HG03060 (cell line): Measurements from ENCODE around the gene CBLB.

Source experiments
- ATAC-seq: cut with Tn5 transposase; IDR thresholded peaks from one replicate; pipeline ENCODE4 v1.9.1; 2021; ENCODE audit warnings: low read depth, moderate number of reproducible peaks; ENCODE audit not compliant: unreplicated experiment

Gene CBLB

GRCh38 chr3:105719791-105720190, 149.0 kb downstream of the CBLB start:
- no peak for ATAC-seq

GRCh38 chr3:105715372-105715771, 153.4 kb downstream of the CBLB start:
- no peak for ATAC-seq

- ATAC-seq, result no peak
Observed at GRCh38 chr3:105714453-105714852, 154.4 kb downstream of the CBLB start.

- ATAC-seq, result no peak
Observed at GRCh38 chr3:105708980-105709379, 159.8 kb downstream of the CBLB start.

GRCh38 chr3:105707009-105707408, 161.8 kb downstream of the CBLB start:
- ATAC-seq, result no peak

- ATAC-seq, result no peak
Observed at GRCh38 chr3:105704726-105705410, 163.9 kb downstream of the CBLB start.

GRCh38 chr3:105700575-105700974, 168.2 kb downstream of the CBLB start:
- ATAC-seq, result no peak

GRCh38 chr3:105691633-105692032, 177.2 kb downstream of the CBLB start:
- no peak for ATAC-seq

GRCh38 chr3:105691053-105691452, 177.8 kb downstream of the CBLB start:
- ATAC-seq, result no peak

- no peak for ATAC-seq
Observed at GRCh38 chr3:105688821-105689220, 180.0 kb downstream of the CBLB start.

GRCh38 chr3:105686278-105686897, 182.4 kb downstream of the CBLB start:
- no peak for ATAC-seq

GRCh38 chr3:105679951-105680350, 188.9 kb downstream of the CBLB start:
- ATAC-seq, result no peak

GRCh38 chr3:105678017-105678416, 190.8 kb downstream of the CBLB start:
- no peak for ATAC-seq

- ATAC-seq, result no peak
Observed at GRCh38 chr3:105676621-105677300, 192.1 kb downstream of the CBLB start.

- ATAC-seq, result no peak
Observed at GRCh38 chr3:105674437-105675065, 194.3 kb downstream of the CBLB start.

GRCh38 chr3:105672996-105673395, 195.8 kb downstream of the CBLB start:
- ATAC-seq, result no peak

GRCh38 chr3:105662306-105662705, 206.5 kb downstream of the CBLB start:
- no peak for ATAC-seq

- no peak for ATAC-seq
Observed at GRCh38 chr3:105661461-105661860, 207.4 kb downstream of the CBLB start.

GRCh38 chr3:105656651-105657504, 211.9 kb downstream of the CBLB start:
- no peak for ATAC-seq

GRCh38 chr3:105653868-105654267, 214.9 kb downstream of the CBLB start:
- ATAC-seq, result no peak
